Fibroblast of lung (primary cell): ENCODE measurements around the gene EDEM1. TPM values are rescaled to one million over a fixed set of nuclear protein-coding genes. Genes with fewer than 3 reads are reported as not detected.

Experiments
- DNase-seq, 2 donors: peaks; one replicate each; pipeline versions ENCODE4 v3.0.0 to v3.0.0-alpha.2; 2010; ENCODE audit warnings: low read depth in 2 of 2
- H2AFZ ChIP-seq: 2 replicates; pipeline ENCODE4 v1.5.1; 2012; ENCODE audit warnings: low read length, control low read depth, inconsistent platforms
- H3K27ac ChIP-seq: 2 replicates; pipeline ENCODE4 v1.5.1; 2011; ENCODE audit warnings: low read length, control low read depth; ENCODE audit not compliant: insufficient read depth
- H3K27me3 ChIP-seq: 2 replicates; pipeline ENCODE4 v1.5.1; 2011; ENCODE audit warnings: mild to moderate bottlenecking, low read length; ENCODE audit not compliant: control insufficient read depth, insufficient read depth
- H3K36me3 ChIP-seq: 2 replicates; pipeline ENCODE4 v1.5.1; 2011; ENCODE audit warnings: low read length; ENCODE audit not compliant: control insufficient read depth, insufficient read depth
- H3K4me1 ChIP-seq: 2 replicates; pipeline ENCODE4 v1.5.1; 2011; ENCODE audit warnings: low read length; ENCODE audit not compliant: control insufficient read depth, insufficient read depth; ENCODE audit errors: extremely low read depth
- H3K4me2 ChIP-seq: 2 replicates; pipeline ENCODE4 v1.5.1; 2011; ENCODE audit warnings: low read length, control low read depth; ENCODE audit not compliant: insufficient read depth; ENCODE audit errors: extremely low read depth
- H3K4me3 ChIP-seq, 4 experiments: fragments of 200-600 bp in 1 of 4; sonication (generic) in 1 of 4; replicated peaks in 1 of 4; 2 replicates each; pipeline ENCODE4 v1.5.1; 2011 to 2016; ENCODE audit warnings: low read length in 4 of 4, low read depth in 3 of 4, mild to moderate bottlenecking in 3 of 4, control low read depth in 2 of 4, inconsistent platforms in 1 of 4, mixed read lengths in 1 of 4; ENCODE audit not compliant: insufficient read depth in 1 of 4; ENCODE audit errors: control extremely low read depth in 1 of 4
- H3K79me2 ChIP-seq: 2 replicates; pipeline ENCODE4 v1.5.1; 2012; ENCODE audit warnings: mild to moderate bottlenecking, low read length, inconsistent platforms; ENCODE audit not compliant: control insufficient read depth, insufficient read depth
- H3K9ac ChIP-seq: 2 replicates; pipeline ENCODE4 v1.5.1; 2011; ENCODE audit warnings: mild to moderate bottlenecking, low read length, control low read depth; ENCODE audit not compliant: insufficient read depth
- H3K9me3 ChIP-seq: 2 replicates; pipeline ENCODE4 v1.5.1; 2012; ENCODE audit warnings: low read depth, low read length; ENCODE audit not compliant: control insufficient read depth, insufficient read depth
- H4K20me1 ChIP-seq: 2 replicates; pipeline ENCODE4 v1.5.1; 2011; ENCODE audit warnings: low read length; ENCODE audit not compliant: control insufficient read depth, insufficient read depth; ENCODE audit errors: extremely low read depth
- EZH2 ChIP-seq: IDR thresholded peaks from 2 replicates; pipeline ENCODE4 v1.5.1; 2012; ENCODE audit warnings: low read length, control low read depth, mild to moderate bottlenecking; ENCODE audit errors: missing control alignments
- polyA plus RNA-seq, 2 donors: library from polyadenylated mRNA; depleted of rRNA in 1 of 2; stranded (reverse) in 1 of 2; unstranded in 1 of 2; fragments of >200 nt; gene quantifications; 2 replicates each; pipeline ENCODE4 v1.2.1, GENCODE V29; 2011 to 2012; ENCODE audit warnings: missing spikeins in 1 of 2
- total RNA-seq: library from RNA; depleted of rRNA; stranded (reverse); fragments of >200 nt; gene quantifications from 2 replicates; pipeline ENCODE4 v1.2.1, GENCODE V29; 2014
- TF ChIP-seq, protein P1 (sequence below), 2 donors: IDR thresholded peaks in 1 of 2; conservative IDR thresholded peaks in 1 of 2; 1 replicate in 1 of 2; 2 replicates in 1 of 2; pipeline ENCODE4 v1.5.1; 2011 to 2012; ENCODE audit warnings: low read length in 2 of 2, control low read depth in 1 of 2, inconsistent platforms in 1 of 2, low read depth in 1 of 2, mild to moderate bottlenecking in 1 of 2

EDEM1 gene
- total and polyA plus RNA-seq, 2 donors (not counting 1 experiment from before 2014, with no cell fraction given) = 23.6 to 42.4 TPM

- Histone ChIP-seq H3K9me3 (no peaks in the 10 kb centered on the region), H3K4me3 (no peak overlapping the region), H3K4me2 (no peak overlapping the region), H3K36me3 (no peaks in the 10 kb centered on the region), H3K27ac (no peak overlapping the region), H4K20me1 (no peaks in the 10 kb centered on the region), H3K79me2 (no peaks in the 10 kb centered on the region), H3K4me1 (no peaks in the 10 kb centered on the region), H2AFZ (no peak overlapping the region), H3K27me3 (no peaks in the 10 kb centered on the region), H3K9ac (no peak overlapping the region)
- TF ChIP-seq, protein P1, sequence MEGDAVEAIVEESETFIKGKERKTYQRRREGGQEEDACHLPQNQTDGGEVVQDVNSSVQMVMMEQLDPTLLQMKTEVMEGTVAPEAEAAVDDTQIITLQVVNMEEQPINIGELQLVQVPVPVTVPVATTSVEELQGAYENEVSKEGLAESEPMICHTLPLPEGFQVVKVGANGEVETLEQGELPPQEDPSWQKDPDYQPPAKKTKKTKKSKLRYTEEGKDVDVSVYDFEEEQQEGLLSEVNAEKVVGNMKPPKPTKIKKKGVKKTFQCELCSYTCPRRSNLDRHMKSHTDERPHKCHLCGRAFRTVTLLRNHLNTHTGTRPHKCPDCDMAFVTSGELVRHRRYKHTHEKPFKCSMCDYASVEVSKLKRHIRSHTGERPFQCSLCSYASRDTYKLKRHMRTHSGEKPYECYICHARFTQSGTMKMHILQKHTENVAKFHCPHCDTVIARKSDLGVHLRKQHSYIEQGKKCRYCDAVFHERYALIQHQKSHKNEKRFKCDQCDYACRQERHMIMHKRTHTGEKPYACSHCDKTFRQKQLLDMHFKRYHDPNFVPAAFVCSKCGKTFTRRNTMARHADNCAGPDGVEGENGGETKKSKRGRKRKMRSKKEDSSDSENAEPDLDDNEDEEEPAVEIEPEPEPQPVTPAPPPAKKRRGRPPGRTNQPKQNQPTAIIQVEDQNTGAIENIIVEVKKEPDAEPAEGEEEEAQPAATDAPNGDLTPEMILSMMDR (conservative IDR thresholded peaks at IDR 0.05 in 1 of 2, IDR thresholded peaks at IDR 0.05 in 1 of 2; ENCODE audit: low read depth in 1 of 2, low read length in 2 of 2) = no peak
- TF ChIP-seq EZH2 = no peak
- DNase-seq = no peak
Observed at GRCh38 chr3:5267252-5267651, 79.7 kb downstream of the EDEM1 start.

- DNase-seq = no peak
- H2AFZ ChIP-seq = no peak overlapping the region
- no peak overlapping the region for H3K27ac ChIP-seq
- H3K79me2 ChIP-seq = no peaks in the 10 kb centered on the region
- H3K27me3 ChIP-seq = no peaks in the 10 kb centered on the region
- no peak for TF ChIP-seq EZH2
- TF ChIP-seq, protein P1 (conservative IDR thresholded peaks at IDR 0.05 in 1 of 2, IDR thresholded peaks at IDR 0.05 in 1 of 2; ENCODE audit: low read depth in 1 of 2, low read length in 2 of 2) = no peak
- H3K36me3 ChIP-seq = no peaks in the 10 kb centered on the region
- no peaks in the 10 kb centered on the region for H3K4me1 ChIP-seq
- H3K9ac ChIP-seq = no peak overlapping the region
- no peaks in the 10 kb centered on the region for H3K9me3 ChIP-seq
- no peak overlapping the region for H3K4me3 ChIP-seq
- no peak overlapping the region for H3K4me2 ChIP-seq
- no peaks in the 10 kb centered on the region for H4K20me1 ChIP-seq
Observed at GRCh38 chr3:5267889-5268288, 80.4 kb downstream of the EDEM1 start.

Other genes with a start within 250 kb of the EDEM1 start
- gene BHLHE40, start 208.3 kb upstream of the EDEM1 start, total RNA-seq = 12.8 and 16.7 TPM in 2 replicates
- gene BHLHE40, start 208.3 kb upstream of the EDEM1 start, polyA plus RNA-seq = 20.8 and 28.4 TPM in 2 replicates
- 56.0 and 74.8 TPM in 2 replicates for gene ARL8B, start 65.4 kb upstream of the EDEM1 start, total RNA-seq
- gene ARL8B, start 65.4 kb upstream of the EDEM1 start, polyA plus RNA-seq = 87.6 and 98.4 TPM in 2 replicates